Nephron progenitor cell (in vitro differentiated cells): ENCODE results near the gene YAE1.
A peak's percentile ranks its signal among the peaks of the same experiment; 100 is the strongest.

Experiments
- DNase-seq: peaks from one replicate; pipeline ENCODE4 v3.0.0; 2021
- H3K27ac Mint-ChIP-seq: 2 replicates; pipeline ENCODE4 v1.8.0; 2021; ENCODE audit warnings: mild to moderate bottlenecking, moderate library complexity, mixed read lengths
- H3K27me3 Mint-ChIP-seq: 2 replicates; pipeline ENCODE4 v1.8.0; 2021; ENCODE audit warnings: mild to moderate bottlenecking, low read depth, mixed read lengths; ENCODE audit not compliant: poor library complexity
- H3K36me3 Mint-ChIP-seq: 2 replicates; pipeline ENCODE4 v1.8.0; 2021; ENCODE audit warnings: low read depth, mixed read lengths
- H3K4me1 Mint-ChIP-seq: 2 replicates; pipeline ENCODE4 v1.8.0; 2021; ENCODE audit warnings: mixed read lengths
- H3K4me3 Mint-ChIP-seq: 2 replicates; pipeline ENCODE4 v1.8.0; 2021; ENCODE audit warnings: mild to moderate bottlenecking, moderate library complexity, mixed read lengths
- H3K9me3 Mint-ChIP-seq: 2 replicates; pipeline ENCODE4 v1.8.0; 2021; ENCODE audit warnings: mild to moderate bottlenecking, moderate library complexity, mixed read lengths
- CTCF ChIP-seq: fragments of 200-600 bp; sonication (generic); IDR thresholded peaks from 2 replicates; pipeline ENCODE4 v1.5.0; 2021; ENCODE audit warnings: antibody characterized with exemption

Gene YAE1

GRCh38 chr7:39567294-39567693 is 1.1 kb downstream of the YAE1 start:
- Mint-ChIP-seq H3K36me3 (peaks cover 11% of the 10 kb centered on the region), H3K27ac (no peak overlapping the region), H3K9me3 (peaks cover under 1% of the 10 kb centered on the region), H3K4me1 (peaks cover 28% of the 10 kb centered on the region), H3K4me3 (peak overlapping the region; percentile 96), H3K27me3 (no peaks in the 10 kb centered on the region)
- no peak for DNase-seq
- no peak for TF ChIP-seq CTCF

GRCh38 chr7:39574673-39575349 is 8.6 kb downstream of the YAE1 start:
- H3K4me3 Mint-ChIP-seq, result no peak overlapping the region
- H3K9me3 Mint-ChIP-seq, result peaks cover 18% of the 10 kb centered on the region
- peaks cover 70% of the 10 kb centered on the region for H3K36me3 Mint-ChIP-seq
- no peak for TF ChIP-seq CTCF
- H3K4me1 Mint-ChIP-seq, result peaks cover 8% of the 10 kb centered on the region
- H3K27ac Mint-ChIP-seq, result no peak overlapping the region
- H3K27me3 Mint-ChIP-seq, result no peaks in the 10 kb centered on the region
- DNase-seq, result no peak

GRCh38 chr7:39577229-39577874 is 11.1 kb downstream of the YAE1 start:
- DNase-seq, result no peak
- Mint-ChIP-seq H3K4me1 (peaks cover 21% of the 10 kb centered on the region), H3K27me3 (no peaks in the 10 kb centered on the region), H3K4me3 (no peak overlapping the region), H3K9me3 (peaks cover 18% of the 10 kb centered on the region), H3K27ac (no peak overlapping the region), H3K36me3 (peaks cover 63% of the 10 kb centered on the region)
- TF ChIP-seq CTCF, result no peak

- H3K9me3 Mint-ChIP-seq, result peaks cover 18% of the 10 kb centered on the region
- no peak overlapping the region for H3K27ac Mint-ChIP-seq
- H3K4me1 Mint-ChIP-seq, result peaks cover 35% of the 10 kb centered on the region
- peak; percentile 78 for TF ChIP-seq CTCF
- peaks cover 37% of the 10 kb centered on the region for H3K36me3 Mint-ChIP-seq
- peak; percentile 77 for DNase-seq
- no peaks in the 10 kb centered on the region for H3K27me3 Mint-ChIP-seq
- no peak overlapping the region for H3K4me3 Mint-ChIP-seq
Measured at GRCh38 chr7:39580149-39580874, 14.1 kb downstream of the YAE1 start.

- H3K27ac Mint-ChIP-seq, result peak overlapping the region; percentile 76
- H3K9me3 Mint-ChIP-seq, result peaks cover 8% of the 10 kb centered on the region
- no peak overlapping the region for H3K4me3 Mint-ChIP-seq
- TF ChIP-seq CTCF, result no peak
- peaks cover 35% of the 10 kb centered on the region for H3K4me1 Mint-ChIP-seq
- H3K27me3 Mint-ChIP-seq, result no peaks in the 10 kb centered on the region
- peaks cover 22% of the 10 kb centered on the region for H3K36me3 Mint-ChIP-seq
- no peak for DNase-seq
Measured at GRCh38 chr7:39582536-39582935, 16.3 kb downstream of the YAE1 start.
